HG02759 (cell line): ENCODE results near the gene NDUFA8.

ENCODE experiments used
- ATAC-seq: cut with Tn5 transposase; IDR thresholded peaks from one replicate; pipeline ENCODE4 v1.9.1; 2021; ENCODE audit warnings: mild to moderate bottlenecking, moderate library complexity; ENCODE audit not compliant: unreplicated experiment

Gene NDUFA8

DNA sequence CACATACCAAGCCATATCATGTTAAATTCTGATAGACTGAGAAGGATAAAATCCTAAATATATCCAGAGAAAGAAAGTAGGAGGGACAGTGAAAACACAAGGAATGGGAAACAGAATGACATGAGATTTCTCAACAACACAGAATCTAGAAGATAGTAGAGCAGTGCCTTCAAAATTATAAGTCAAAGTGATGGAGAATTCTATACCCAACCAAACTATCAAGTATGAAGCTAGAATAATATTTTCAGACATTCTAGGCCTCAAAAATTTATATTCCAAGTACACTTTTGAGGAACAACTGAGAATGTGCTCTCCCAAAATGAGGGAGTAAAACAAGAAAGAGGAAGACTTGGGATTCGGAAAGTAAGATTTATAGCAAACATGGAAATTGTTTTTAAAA, 55.6 kb downstream of the NDUFA8 start:
- ATAC-seq = no peak

DNA sequence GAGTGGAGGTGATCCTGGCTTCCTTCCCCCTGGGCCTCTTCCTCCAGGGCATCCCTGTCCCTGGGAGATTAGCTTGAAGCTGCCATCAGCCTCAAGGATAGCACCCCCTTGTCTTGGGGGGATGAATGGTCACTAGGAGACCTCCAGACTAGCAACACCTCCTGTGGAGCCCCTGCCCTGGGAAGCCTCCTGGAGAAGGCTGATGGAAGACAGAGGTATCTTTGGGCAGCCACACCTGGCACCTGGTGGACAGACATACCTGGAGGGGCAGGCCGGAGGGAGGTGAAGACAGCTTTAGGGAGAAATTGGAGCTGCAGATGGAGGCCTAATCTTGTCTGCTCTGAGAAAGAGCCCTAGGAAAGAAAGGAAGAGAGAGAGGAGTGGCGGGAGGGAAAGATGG, 57.4 kb downstream of the NDUFA8 start:
- no peak for ATAC-seq

DNA sequence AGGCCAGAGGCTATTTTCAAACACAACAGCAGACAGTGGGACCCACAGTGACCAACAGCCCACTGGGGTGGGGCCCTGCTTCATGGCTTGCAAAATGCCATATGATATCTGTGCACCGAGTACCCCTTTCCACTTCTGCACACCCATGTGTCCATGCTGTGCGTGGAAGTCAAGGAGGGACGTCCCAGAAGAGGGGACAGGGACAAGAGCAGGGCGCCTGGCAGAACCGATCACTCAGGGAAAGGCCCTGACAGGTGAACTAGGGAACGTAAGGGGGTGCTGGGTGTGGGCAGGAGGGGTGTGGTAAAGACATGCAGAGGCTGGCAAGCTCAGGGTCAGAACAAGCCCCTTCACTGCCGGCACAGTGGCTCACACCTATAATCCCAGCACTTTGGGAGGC, 58.8 kb downstream of the NDUFA8 start:
- ATAC-seq = no peak

DNA sequence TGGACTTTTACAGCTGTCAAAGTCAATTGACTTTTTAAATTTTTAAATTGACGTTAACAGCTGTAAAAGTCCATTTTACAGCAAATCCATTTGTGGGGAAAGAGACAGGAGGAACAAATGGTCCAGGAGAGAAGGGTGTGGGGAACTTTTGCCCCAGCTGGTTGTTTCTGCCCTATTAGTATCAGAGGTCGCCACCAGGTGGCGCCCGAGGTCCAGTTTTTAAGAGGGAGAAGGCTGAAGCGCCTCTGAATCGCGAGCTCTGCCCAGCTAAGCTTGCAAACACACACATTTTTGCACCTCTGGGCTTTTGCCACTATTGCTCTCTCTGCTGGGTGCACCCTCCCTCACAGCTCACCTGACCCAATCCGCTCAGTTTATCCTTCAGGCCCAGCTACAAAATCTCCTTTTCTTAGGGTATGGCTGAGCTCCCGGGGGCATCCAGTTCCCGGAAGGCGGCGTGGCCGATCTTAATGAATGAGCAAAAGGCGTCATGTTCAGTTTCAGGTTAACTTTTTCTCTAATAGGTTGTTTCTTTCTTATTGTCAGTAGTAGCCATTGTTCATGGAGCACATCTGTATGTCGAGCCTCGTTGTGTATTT, 60.2 kb downstream of the NDUFA8 start:
- peak; percentile 76 for ATAC-seq

DNA sequence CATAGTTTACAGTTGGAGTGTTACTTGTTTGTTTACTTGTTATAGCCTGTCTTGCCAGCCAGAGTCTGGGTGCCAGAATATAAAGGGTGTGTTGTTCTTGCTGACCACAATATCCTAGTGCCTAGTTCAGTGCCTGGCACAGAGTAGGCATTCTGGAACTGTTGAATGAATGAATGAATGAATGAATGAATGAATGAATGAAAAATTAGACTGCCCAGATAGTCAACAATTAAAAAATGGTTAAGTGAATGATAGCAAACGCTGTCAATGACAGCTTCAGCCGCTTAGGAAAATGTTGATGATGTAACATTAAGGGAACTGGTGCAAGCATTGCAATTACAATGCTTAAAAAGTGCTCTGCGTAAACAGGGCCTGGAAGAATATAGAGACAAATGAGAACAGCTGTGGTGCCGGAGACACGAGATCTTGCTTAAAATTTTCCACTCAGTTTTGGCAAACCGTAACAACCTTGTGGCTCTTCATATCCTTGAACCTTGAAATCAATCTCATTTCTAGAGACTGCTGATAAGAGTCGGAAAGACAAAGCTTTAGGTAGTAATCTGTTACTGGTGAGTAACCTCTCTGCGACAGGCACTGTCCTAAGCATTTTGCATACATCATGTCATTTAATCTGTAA, 61.8 kb downstream of the NDUFA8 start:
- ATAC-seq = no peak

DNA sequence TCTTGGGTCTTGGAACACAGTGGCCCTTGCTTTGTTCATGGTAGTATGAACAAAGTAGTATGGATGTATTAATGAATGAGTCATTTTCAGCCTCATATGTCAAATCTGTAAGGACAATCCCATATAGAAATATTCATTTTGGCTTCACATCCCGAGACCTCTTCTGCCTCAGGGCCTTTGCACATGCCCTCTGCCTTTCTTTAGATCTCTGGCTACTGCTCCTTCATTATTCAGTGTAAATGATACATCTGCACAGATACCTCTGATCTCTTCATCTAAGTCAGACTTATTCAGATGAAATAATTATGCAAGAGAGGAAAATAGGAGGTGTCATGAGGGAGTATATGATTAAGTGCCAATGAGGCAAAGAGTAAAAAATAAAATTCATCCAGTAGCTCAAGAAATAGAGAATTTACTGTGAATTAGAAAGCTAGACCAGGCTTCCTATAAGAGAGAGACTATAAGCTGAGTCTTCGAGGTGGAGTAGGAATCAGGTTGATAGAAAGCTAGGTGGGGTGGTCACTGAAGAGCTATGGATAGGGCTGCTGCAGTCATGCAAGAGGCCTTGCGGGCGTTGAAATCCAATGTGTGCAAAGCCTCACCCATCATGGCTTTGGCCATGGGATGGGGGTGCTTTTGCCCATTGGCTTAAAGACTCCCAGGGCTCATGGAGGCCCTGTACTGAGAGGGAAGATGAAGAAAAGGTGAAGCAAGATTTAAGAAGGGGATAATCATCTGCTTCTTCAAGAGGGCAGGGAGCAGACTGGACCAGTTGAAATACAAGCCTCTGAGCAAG, 62.8 kb downstream of the NDUFA8 start:
- no peak for ATAC-seq

DNA sequence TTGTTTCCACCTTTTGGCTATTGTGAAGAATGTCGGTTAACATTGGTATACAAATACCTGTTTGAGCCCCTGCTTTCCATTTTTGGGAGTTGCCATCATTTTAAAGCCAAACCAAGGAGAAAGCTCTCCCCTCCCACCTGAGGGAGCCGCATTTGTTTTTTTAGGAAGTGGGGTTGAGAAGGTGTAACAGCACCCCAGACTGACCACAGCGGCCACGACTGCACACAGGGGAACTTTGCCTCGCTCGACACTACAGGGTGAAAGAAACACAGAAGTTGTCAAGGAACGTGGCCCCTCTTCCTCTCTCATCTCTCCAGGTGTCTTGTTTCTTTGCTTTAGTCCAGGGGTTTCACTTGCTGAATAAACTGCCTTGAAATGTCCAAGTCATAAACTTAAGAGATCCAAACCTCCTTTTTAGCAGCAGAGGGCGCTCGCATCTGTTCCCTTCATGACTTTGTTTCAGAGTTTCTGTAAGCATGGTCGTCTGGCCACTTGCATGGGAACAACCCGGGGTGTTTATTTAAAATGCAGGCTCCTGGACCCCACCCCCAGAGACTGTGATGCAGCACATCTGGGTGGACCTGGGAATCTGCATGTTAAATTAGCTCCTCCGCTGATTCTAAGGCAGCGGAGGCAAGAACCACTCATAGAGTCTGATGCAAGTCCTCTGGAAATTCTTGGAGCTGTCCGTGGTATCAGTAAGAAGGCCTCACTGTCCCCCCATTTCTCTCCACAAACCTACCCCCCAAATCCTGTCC, 64.4 kb downstream of the NDUFA8 start:
- ATAC-seq = no peak
